ENCODE results near the gene OR13J1.
"Not testable (repeated sequence)": the region's sequence is repeated elsewhere in the genome, so short reads cannot be mapped to it uniquely, and the experiment has no call there.

Gene OR13J1, protein sequence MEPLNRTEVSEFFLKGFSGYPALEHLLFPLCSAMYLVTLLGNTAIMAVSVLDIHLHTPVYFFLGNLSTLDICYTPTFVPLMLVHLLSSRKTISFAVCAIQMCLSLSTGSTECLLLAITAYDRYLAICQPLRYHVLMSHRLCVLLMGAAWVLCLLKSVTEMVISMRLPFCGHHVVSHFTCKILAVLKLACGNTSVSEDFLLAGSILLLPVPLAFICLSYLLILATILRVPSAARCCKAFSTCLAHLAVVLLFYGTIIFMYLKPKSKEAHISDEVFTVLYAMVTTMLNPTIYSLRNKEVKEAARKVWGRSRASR

DNA sequence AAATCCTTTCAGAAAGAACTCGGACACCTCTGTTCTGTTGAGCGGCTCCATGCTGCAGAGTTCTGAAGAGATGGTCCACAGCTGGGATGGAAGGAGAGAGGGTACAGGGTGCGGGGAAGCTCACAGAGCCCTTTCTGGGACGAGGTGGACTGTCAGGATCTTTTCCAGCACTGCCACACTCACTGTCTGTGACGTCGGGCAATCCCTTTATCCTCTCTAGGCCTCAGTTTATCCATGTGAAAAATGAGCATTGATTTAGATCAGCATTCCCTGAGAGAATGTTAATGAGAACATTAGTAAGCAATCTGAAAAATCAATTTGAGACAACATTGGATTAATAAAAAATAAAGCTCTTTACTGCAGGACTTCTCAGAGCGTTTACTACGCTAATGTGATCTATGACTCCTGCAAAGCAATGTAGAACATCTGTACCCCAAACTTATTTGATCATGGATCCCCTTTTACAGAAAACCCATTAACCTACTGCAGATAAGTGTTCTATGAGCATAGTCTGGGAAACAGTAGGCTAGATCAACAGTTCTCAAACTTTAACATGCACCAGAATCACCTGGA lies at the start of gene OR13J1:
Gene OR13J1, minus strand, starts transcription at position 51 of the 573 bp plus-strand sequence. Its CDS starts 0 bp downstream, at position 51.
- no peak for DNase-seq

DNA sequence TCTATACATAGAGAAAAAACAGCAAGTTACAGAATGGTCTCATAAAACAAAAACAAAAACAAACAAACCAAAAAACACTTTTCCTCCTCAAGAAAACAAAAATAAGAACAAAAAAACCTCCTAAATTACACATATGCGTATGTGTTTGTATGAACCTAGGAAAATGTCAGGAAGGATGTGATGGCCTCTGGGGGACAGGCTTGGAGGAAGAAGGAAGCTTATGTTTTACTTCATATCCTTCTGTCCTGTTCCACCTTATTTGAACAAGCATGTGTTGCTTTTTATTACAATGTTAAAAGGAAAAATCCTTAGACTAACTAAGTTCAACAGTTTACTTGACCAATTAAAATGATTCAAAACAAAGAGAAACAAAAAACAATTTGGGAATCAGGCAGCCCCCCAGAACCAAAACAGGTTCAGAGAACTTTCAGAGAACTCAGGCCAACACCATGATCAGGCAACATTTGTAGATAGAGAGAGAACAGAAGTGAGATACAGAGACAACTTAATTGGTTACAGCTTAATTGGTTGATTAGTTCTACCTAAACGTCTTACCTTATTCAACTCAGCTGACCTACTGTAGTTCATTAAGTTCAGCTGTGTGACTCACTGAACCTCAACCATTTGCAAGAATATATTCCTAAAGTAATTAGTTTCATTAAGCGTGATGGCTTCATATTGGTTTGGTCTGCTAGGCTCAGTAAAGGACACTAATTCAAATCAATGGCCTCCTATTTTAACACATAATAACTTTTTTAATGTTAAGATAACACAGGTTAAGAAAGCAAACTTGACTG lies 49.2 kb upstream of the OR13J1 start:
- no peak for DNase-seq

DNA sequence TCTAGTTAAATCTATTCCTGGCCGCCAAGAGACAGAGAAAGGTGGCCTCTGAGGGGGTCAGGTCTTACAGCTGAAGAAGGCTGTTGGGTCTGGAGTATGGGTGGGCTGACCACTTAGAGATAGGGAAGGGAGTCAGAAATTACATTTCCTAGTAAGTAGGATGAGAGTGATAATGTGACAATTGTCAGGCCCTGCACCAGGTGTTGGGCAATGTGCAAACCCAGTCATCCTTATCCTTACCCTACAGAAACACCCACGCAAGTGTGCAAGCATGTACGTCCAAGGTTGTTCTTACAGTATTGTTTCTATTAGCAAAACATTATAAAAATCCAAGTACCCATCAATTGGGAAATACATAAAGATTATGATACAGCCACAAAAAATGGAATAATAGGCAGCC lies 48.6 kb upstream of the OR13J1 start:
- DNase-seq: no peak

DNA sequence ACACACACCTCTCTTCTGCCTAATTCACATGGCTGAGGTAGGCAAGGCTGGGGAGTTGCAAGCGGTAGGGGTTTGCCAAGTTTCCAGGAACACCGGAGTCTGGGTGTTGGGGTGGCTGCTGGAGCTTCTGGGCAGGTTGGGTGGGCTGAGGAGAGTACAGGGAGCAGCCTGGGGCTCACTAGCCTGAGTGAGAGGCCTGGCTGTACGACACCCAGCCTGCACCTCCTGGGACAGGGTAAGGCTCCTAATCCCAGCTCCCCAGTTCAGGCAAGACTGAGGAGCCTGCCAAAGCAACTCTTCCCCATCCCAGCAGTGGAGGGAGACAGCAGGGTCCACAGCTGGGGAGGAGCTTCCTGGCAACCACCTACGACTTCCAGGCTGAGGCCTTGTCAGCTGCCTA lies 47.1 kb upstream of the OR13J1 start:
- DNase-seq: no peak

DNA sequence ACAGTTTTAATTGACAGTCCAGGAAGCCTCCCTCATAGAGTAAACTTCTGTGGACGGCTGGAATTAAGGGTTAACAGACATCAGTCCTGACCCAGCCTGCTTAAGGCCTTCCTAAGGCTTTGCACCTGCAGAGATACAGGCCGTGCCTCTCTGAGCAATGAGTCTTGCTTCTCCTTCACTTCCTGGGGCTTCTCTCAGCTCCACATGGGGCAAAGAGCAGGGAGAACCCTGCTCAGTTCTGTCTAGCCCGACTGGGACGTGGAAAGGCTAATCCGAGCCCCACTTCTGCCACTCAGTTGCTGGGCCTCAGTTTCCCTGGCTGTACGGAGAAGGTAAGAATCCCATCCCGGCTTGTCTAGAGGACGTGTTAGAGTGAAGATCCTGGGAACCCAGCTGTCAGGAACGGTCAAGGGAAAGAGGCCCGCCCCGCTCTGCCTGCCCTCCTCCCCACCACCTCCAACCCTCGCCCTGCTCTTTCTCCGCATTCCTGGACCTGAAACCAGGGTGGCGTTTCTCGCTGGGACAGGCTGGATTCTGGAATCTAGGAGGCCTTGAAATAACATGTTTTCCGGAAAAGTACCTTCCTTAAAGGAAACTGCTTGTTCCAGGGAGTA lies 45.6 kb upstream of the OR13J1 start:
- no peak for DNase-seq

DNA sequence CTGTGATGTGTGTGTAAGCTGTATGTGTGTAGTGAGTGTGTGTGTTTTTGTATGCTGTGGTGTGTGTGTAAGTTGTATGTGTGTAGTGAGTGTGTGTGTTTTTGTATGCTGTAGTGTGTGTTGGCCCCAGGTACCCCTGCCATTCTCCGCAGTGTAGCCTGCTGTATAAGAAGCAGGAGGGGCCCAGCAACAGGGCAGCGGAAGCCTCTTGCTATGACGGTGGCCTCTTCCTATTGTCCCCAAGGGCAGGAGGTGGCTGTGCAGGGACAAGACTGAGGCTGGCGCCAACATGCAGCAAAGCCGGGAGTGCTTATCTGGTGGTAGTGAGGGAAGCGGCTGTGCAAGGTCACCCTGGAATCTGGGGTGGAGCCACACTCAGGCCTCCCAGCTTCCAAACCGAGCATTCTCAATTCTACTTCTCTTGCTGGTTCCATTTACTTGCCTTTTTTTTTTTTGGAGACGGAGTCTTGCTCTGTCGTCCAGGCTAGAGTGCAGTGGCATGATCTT lies 44.2 kb upstream of the OR13J1 start:
- no peak for DNase-seq

DNA sequence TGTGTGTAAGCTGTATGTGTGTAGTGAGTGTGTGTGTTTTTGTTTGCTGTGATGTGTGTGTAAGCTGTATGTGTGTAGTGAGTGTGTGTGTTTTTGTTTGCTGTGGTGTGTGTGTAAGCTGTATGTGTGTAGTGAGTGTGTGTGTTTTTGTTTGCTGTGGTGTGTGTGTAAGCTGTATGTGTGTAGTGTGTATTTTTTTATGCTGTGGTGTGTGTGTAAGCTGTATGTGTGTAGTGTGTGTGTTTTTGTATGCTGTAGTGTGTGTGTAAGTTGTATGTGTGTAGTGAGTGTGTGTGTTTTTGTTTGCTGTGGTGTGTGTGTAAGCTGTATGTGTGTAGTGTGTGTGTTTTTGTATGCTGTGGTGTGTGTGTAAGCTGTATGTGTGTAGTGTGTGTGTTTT lies 43.2 kb upstream of the OR13J1 start:
- not testable (repeated sequence) for DNase-seq

DNA sequence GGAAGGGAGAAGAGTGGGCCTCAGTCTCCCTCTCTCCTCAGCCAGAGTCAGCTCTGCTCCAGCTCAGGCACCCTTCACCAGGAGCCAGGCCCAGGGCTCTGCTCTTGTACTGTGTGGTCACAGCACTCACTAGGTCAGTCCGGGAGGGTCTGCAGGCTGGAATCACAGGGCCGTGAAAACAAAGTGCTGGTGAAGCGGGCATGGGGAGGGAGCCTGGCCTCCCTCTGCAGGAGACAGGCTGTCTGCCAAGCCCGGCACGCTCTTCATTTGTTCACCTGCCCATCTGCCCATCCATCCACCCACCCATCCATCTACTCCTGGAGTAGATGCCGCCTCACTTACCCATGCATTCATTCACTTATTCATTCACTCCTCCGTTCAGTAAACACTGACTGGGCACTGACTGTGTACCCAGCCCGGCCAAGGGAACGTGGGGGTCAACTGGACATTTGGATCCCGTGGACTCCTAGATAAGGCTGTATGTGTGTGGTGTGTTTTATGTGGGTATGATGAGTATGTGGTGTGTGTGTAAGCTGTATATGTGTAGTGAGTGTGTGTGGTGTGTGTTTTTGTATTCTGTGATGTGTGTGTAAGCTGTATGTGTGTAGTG lies 42.7 kb upstream of the OR13J1 start:
- DNase-seq: no peak

DNA sequence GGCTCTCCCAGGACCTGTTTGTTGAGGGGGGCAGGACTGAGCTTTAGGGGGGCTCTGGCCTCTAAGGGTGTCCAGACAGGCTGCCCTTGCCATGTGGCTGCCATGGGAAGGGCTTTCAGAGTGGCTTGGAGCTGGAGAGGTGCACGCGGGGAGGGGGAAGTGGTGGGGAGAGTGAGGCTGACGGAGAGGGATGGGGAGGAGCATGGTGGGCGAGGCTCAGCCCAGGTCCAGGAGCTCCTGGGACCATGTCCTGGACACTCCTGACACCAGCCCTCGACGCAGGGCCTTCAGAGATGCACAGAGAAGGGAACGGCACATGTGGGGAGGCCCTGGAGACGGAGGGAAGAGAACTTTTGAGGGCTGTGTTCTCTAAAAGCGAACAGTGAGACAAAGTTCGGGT lies 41.5 kb upstream of the OR13J1 start:
- DNase-seq: no peak

DNA sequence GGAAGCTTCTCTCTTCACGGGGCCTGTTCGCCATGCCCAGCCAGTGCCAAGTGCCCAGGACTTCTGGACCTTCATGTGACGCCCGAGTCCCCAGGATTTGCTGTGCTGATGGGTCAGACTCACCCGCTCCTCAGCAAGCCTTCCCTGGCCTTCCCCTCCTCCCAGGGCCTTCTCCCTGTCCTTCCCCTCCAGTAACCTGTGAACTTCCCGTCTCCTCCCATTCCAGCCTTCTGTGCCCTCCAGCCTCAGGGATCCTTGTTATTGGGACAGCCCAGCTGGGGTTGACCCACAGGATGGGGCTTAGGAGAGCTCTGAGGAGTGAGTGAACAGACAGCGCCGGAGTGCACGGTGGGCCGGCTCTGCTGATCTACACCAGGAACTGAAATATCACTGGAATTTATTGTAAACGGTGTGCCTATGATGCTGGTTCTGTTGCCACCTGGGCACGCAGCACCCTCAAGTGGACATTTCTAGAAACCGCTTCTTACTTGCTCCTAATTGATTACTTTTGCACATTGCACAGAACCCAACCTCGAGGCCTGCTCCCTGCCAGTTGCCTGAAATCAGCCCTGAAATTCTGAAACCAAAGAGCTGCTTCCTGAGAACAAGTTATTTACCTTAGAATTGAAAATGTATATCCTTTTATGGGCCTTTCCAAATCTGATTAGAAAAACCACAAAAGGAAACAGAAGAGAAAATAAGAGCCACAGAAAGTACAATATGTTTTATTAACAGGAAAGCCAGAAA lies 40.6 kb upstream of the OR13J1 start:
- peak in 1 of 2 experiments; percentile 33 for DNase-seq

DNA sequence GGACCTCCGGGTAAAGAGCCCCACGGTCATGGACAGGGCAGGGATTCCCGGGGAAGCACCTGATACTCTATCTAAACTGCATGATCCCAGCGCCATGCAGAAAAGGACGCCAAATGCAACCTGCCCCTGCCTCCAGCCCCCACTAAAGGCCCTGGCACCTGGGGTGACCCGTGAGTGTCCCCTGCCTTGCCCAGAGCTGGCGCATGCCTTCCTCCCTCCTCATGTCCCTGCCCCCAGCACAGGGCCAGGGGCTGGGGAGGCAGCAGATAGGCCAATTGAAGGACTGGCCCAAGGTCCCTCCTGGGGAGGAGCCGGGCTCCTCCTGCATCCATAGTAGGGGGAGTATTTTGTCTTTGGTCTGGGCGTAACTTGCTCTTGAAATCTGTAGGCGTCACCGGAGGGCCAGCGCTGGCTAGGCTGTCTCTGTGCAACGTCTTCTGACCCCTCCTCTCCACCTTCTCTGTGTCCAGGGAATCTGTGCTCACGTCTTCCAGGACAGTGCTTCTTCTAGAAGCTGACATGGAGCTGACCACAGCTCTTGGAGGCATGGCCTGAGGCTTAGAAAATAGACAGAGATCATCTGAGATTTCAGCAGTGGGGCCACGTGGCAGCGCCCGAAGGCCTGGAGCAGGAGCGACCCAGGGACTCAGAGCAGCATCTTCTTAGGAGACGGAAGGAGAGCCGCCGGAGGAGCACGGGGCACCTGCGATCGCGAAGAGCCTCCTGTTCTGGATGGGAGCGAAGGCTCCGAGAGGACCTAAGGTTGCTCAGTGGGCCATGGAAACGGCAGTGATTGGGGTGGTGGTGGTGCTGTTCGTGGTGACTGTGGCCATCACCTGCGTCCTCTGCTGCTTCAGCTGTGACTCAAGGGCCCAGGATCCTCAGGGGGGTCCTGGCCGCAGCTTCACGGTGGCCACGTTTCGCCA lies 39.7 kb upstream of the OR13J1 start:
- DNase-seq: no peak

DNA sequence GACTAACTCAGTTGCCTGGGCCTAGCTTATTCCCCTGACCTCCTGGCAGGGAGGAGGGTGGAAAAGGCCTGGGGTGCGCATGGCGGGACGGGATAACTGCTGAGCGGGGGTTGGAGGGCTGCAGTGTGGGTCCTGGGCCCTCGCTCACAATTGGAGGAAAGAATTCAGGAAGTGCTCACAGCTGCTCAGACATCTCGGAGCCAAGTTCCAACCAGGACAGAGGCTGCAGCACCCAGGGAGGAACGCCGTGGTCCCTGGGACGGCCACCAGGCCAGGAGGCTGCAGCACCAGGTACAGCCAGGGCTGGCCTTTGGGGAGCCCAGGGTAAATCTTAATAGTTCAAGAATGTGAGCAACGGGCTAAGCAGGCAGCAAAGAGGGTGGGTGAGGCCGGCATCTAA lies 39.1 kb upstream of the OR13J1 start, which contains the start of gene SPAAR:
Gene SPAAR, plus strand, starts transcription at position 217 of the 400 bp plus-strand sequence. CDS start 974 bp downstream, outside the sequence.
- no peak for DNase-seq

DNA sequence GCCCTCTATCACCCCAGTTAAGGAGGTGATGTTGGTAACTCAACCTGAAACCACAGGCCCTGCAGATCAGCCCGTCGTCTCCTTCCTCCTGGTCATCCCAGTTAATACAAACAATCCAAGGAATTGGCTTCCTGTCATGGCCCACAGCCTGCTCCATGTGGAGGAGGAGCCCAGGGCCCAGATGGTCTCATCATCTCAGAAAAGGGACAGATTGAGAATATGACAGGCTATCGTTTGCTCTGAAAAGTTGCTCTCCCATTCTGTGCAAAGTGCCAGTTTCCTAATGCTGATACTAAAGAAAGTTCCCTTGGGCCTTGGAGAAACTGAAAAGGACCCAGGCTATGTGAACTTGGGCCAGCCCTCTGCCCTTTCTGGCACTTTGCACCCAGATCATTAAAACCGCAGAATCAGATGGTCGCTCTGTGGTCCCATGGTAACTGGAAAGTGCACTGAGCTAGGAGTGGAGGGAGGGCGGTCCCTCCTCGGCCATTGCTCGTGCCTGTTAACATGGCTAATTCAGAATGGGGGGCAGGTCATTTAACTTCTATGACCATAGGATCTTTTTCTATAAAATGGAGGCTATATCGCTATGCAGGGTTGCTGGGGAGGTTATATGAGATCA lies 38.4 kb upstream of the OR13J1 start:
- no peak for DNase-seq

DNA sequence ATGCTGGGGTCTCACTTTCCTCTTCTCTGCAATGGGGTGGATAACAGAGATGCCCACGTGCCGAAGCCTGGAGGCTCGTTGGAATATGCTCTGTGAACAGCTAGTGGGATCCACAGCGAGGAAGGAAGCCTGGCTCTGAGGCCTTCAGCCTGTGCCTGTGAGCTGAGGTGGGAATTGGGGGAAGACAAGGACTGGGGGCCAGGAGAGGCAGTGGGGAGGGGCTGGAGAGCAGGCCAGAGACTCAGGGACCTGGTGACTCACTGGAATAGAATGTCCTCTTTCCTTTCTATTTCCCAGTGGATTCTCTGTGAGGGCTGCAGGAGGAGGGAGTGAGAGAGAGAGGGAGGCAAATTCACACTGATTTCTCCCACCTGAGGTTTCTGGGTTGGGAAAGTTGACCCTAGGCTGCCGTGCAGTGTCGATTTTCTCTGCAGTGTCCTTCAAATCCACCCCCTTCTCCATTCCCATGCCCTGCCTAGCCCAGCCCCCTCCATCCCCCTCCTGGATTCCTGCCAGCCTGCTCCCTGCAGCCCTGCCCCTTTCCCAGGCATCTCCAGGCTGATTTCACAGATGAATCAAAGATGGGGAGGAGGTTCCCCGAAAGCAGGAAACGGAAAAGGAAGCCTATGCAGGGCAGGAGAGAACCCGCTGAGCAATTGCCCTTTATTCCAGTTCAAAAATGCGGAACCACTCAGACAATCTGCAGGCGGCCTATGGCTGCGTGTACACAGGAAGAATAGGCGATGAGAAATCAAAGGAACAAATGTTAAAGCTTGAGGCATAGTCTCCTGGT lies 37.7 kb upstream of the OR13J1 start:
- DNase-seq: peak; percentile 46 to 79

DNA sequence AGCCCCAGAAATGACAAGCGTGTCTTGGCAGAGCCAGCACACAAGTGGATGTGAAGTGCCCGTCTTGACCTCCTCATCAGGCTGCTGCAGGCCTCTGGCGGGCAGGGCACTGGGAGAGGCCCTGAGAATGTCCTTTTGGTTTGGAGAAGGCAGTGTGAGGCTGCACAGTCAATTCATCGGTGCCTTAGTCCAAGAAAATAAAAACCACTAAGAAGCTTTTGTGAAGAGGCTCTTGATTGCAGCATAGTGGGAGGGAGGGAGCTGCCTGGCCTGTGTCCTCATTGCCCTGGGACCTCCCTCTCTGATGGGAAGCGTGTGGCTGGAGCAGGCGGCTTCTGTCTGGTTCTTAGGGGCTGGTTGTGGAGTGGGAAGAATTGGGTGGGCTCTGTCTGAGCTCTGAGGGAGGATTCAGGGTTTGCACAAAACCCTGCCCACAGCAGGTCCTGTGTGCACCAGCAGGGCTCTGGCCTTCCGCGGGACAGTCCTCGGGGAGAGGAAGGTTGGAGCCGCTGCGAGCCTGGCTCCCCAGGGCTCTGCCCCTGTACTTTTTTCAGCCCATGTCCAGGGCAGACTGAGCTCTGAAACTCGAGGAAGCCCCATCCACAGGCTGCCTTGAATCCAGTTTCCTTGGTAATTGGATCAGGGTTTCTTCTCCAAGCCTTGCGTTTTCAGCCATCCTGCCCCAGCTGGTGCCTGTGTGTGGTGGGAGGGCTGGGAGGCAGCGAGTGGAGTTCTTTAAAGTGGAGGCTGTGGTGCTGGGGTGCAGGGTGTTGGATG lies 36.9 kb upstream of the OR13J1 start:
- DNase-seq: no peak

DNA sequence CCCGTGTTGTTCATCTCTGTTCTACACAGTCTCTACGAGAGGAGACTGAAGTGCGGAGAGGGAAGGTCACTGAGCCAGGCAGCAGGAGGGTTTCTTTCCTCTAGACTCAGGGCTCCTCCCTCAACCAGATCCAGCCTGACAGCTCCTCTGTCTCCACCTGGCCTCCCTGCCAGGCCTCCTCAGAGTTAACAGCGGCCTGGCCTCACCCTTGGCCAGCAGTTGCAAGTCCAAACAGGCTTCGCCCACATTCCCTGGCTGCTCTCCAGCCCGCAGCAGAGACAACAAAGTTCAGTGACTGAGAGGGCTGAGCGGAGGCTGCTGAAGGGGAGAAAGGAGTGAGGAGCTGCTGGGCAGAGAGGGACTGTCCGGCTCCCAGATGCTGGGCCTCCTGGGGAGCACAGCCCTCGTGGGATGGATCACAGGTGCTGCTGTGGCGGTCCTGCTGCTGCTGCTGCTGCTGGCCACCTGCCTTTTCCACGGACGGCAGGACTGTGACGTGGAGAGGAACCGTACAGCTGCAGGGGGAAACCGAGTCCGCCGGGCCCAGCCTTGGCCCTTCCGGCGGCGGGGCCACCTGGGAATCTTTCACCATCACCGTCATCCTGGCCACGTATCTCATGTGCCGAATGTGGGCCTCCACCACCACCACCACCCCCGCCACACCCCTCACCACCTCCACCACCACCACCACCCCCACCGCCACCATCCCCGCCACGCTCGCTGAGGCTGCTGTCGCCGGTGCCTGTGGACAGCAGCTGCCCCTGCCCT lies 35.9 kb upstream of the OR13J1 start, which contains the start of gene HRCT1:
Gene HRCT1, plus strand, starts transcription at position 291 of the 768 bp plus-strand sequence. Its CDS starts 86 bp downstream, at position 377.
- DNase-seq: peak; percentile 28 to 68

DNA sequence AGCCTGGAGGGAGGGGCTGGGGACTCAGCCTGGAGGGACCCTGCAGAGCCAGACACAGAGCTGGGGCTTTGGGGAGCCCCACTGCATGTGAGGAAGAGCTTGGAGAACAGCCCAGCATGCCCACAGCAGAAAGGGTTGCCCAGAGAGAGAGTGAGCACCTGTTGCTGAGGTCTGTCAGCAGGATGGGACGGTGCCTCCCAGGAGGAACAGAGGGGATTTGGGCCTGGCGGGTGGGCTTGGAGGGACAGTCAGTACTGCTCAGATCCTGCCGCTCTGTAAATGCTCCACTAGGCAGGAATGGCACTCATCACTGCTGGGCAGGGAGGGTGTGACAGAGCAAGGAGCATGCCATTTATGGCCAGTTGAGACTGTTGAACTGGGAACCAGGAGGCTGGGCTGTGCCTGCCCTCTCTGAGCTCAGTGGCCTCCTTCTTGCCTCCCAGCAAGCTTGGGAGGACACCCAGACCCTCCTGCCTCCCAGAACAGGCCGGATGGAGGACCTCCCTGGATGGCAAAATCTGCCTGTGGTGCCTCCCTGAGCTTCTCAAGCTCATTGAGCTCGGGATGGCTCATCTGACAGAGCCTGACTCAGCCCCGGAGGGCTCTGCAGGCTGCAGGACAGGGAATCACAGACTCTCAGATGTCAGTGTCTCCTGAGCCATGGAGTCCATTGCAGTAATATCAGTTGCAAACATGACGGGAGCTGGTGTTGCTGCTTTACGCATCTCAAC lies 35.0 kb upstream of the OR13J1 start:
- no peak for DNase-seq
